ENCODE results near the gene HS3ST5. TPM values are rescaled to one million over a fixed set of nuclear protein-coding genes. Genes with fewer than 3 reads are reported as not detected.

The HS3ST5 gene
- total RNA-seq, 4 donors from 2014 or later: not detected

- TF ChIP-seq CTCF (IDR thresholded peaks at IDR 0.05) (no peak), POLR2A (IDR thresholded peaks at IDR 0.05) (no peak)
- H3K4me3 ChIP-seq (ENCODE audit: low read depth, poor library complexity, severe bottlenecking): no peak overlapping the region
- WGBS, 2 donors: 44 to 49% methylated on average over 3 of the region's 3 CpGs
- DNase-seq (ENCODE audit: low spot score in 2 of 2): no peak
- intact Hi-C loops (cut with DNase I; ENCODE audit: low total_unique reads): no loop called here
Observed at GRCh38 chr6:114253431-114253830, 89.4 kb downstream of the HS3ST5 start.

GRCh38 chr6:114249522-114249921, 93.3 kb downstream of the HS3ST5 start:
- intact Hi-C loops (cut with DNase I; ENCODE audit: low total_unique reads): no loop called here
- 63 to 71% methylated on average over 1 of the region's 1 CpG for WGBS, 2 donors
- TF ChIP-seq POLR2A (IDR thresholded peaks at IDR 0.05): no peak
- no peak for TF ChIP-seq CTCF (IDR thresholded peaks at IDR 0.05)
- no peak for DNase-seq (ENCODE audit: low spot score in 2 of 2)
- H3K4me3 ChIP-seq (ENCODE audit: low read depth, poor library complexity, severe bottlenecking): no peak overlapping the region

GRCh38 chr6:114247101-114247500, 95.7 kb downstream of the HS3ST5 start:
- intact Hi-C loops (cut with DNase I; ENCODE audit: low total_unique reads): no loop called here
- H3K4me3 ChIP-seq (ENCODE audit: low read depth, poor library complexity, severe bottlenecking): no peak overlapping the region
- TF ChIP-seq CTCF (IDR thresholded peaks at IDR 0.05): no peak
- TF ChIP-seq POLR2A (IDR thresholded peaks at IDR 0.05): no peak
- WGBS, 2 donors: 38 to 45% methylated on average over 2 of the region's 2 CpGs
- no peak for DNase-seq (ENCODE audit: low spot score in 2 of 2)

GRCh38 chr6:114240796-114241195, 102.0 kb downstream of the HS3ST5 start:
- H3K4me3 ChIP-seq (ENCODE audit: low read depth, poor library complexity, severe bottlenecking): no peak overlapping the region
- TF ChIP-seq CTCF (IDR thresholded peaks at IDR 0.05) (no peak), POLR2A (IDR thresholded peaks at IDR 0.05) (no peak)
- DNase-seq (ENCODE audit: low spot score in 2 of 2): no peak
- intact Hi-C loops (cut with DNase I; ENCODE audit: low total_unique reads): no loop called here
- WGBS, 2 donors: 60 to 63% methylated on average over 3 of the region's 3 CpGs

GRCh38 chr6:114228675-114229074, 114.1 kb downstream of the HS3ST5 start:
- H3K4me3 ChIP-seq (ENCODE audit: low read depth, poor library complexity, severe bottlenecking): no peak overlapping the region
- TF ChIP-seq POLR2A (IDR thresholded peaks at IDR 0.05) (no peak), CTCF (IDR thresholded peaks at IDR 0.05) (no peak)
- intact Hi-C loops (cut with DNase I; ENCODE audit: low total_unique reads): no loop called here
- WGBS, 2 donors: 65 to 70% methylated on average over 2 of the region's 2 CpGs
- no peak for DNase-seq (ENCODE audit: low spot score in 2 of 2)

GRCh38 chr6:114227944-114228468, 114.8 kb downstream of the HS3ST5 start:
- TF ChIP-seq CTCF (IDR thresholded peaks at IDR 0.05) (no peak), POLR2A (IDR thresholded peaks at IDR 0.05) (no peak)
- DNase-seq (ENCODE audit: low spot score in 2 of 2): no peak
- 72 to 73% methylated on average over 2 of the region's 2 CpGs for WGBS, 2 donors
- intact Hi-C loops (cut with DNase I; ENCODE audit: low total_unique reads): no loop called here
- H3K4me3 ChIP-seq (ENCODE audit: low read depth, poor library complexity, severe bottlenecking): no peak overlapping the region
